ENCODE data around the gene KHNYN. TPM values are rescaled to one million over a fixed set of nuclear protein-coding genes. Genes with fewer than 3 reads are reported as not detected.
A peak's percentile ranks its signal among the peaks of the same experiment; 100 is the strongest.

The KHNYN gene
- total and polyA plus RNA-seq, 2 experiments from 2014 or later, result 35.7 to 90.7 TPM

GRCh38 chr14:24431569-24432258 is 2.0 kb downstream of the KHNYN start:
- TF ChIP-seq CTCF (IDR thresholded peaks at IDR 0.05; ENCODE audit: low read depth, low read length), result peak; percentile 100
- Histone ChIP-seq H3K9me3 (ENCODE audit: low read depth) (no peaks in the 10 kb centered on the region), H3K4me3 (no peak overlapping the region), H3K27me3 (no peaks in the 10 kb centered on the region), H3K27ac (no peak overlapping the region), H3K4me1 (ENCODE audit: low read depth) (peaks cover 9% of the 10 kb centered on the region), H3K36me3 (peaks cover 18% of the 10 kb centered on the region)
- peak; percentile 92 to 96 for DNase-seq (ENCODE audit: low read depth in 1 of 2, low spot score in 1 of 2)

DNA sequence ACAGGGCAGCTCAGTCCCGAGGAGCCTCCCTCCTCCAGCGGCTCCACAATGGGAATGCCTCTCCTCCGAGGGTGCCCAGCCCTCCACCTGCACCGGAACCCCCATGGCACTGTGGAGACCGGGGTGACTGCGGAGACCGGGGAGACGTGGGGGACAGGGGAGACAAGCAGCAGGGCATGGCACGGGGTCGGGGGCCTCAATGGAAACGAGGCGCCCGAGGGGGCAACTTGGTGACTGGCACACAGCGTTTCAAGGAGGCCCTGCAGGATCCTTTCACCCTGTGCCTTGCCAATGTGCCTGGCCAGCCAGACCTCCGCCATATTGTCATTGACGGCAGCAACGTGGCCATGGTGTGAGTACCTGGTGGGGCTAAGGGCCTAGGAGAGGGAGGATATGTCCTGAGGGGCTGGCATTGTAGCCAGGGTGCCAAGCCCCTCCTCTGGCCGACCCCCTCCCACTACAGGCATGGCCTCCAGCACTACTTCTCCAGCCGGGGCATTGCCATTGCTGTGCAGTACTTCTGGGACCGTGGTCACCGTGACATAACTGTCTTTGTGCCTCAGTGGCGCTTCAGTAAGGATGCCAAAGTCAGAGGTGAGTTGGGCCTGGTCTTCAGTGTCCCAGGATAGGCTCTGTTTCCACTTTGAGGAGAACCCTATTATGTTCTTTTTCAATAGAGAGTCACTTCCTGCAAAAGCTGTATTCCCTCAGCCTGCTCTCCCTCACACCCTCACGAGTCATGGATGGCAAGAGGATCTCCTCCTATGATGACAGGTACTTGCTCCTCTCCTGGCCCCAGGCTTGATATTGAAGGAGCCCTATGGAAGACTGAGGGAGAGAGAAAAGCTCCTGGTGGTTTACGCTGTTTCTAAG is 2.7 kb downstream of the KHNYN start:
- Histone ChIP-seq H3K4me3 (no peak overlapping the region), H3K27ac (no peak overlapping the region), H3K9me3 (ENCODE audit: low read depth) (no peaks in the 10 kb centered on the region), H3K4me1 (ENCODE audit: low read depth) (peaks cover 9% of the 10 kb centered on the region), H3K27me3 (no peaks in the 10 kb centered on the region), H3K36me3 (peaks cover 25% of the 10 kb centered on the region)
- DNase-seq (ENCODE audit: low read depth in 1 of 2, low spot score in 1 of 2), result no peak
- TF ChIP-seq CTCF (IDR thresholded peaks at IDR 0.05; ENCODE audit: low read depth, low read length), result no peak

DNA sequence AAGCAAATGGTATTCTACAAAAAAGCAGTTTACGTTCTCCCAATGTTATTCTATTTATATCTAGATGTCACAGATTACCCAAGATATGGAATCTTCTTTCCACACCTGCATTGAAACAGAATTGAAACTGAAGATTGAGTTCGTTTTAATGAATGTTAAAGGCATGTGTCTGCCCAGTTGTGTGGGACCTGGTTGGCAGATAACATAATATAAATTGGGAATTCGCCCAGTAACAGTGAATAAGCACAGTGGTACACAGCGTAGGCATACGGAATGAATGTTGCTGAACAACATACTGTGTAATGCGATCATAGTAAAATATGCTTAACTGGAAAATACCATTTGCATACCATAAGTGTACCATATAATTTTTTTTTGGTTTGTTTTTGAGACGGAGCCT is 4.3 kb downstream of the KHNYN start:
- H3K27me3 ChIP-seq, result no peaks in the 10 kb centered on the region
- no peak for DNase-seq (ENCODE audit: low read depth in 1 of 2, low spot score in 1 of 2)
- H3K4me3 ChIP-seq, result no peak overlapping the region
- no peak for TF ChIP-seq CTCF (IDR thresholded peaks at IDR 0.05; ENCODE audit: low read depth, low read length)
- no peak overlapping the region for H3K27ac ChIP-seq
- H3K36me3 ChIP-seq, result peaks cover 34% of the 10 kb centered on the region
- peaks cover 9% of the 10 kb centered on the region for H3K4me1 ChIP-seq (ENCODE audit: low read depth)
- H3K9me3 ChIP-seq (ENCODE audit: low read depth), result no peaks in the 10 kb centered on the region

GRCh38 chr14:24434676-24435075 is 4.9 kb downstream of the KHNYN start:
- no peak for DNase-seq (ENCODE audit: low read depth in 1 of 2, low spot score in 1 of 2)

More at GRCh38 chr14:24434676-24435075, 4.9 kb downstream of the KHNYN start:
- no peak overlapping the region for H3K27ac ChIP-seq
- H3K36me3 ChIP-seq, result peaks cover 34% of the 10 kb centered on the region
- peaks cover 6% of the 10 kb centered on the region for H3K4me1 ChIP-seq (ENCODE audit: low read depth)
- no peak for TF ChIP-seq CTCF (IDR thresholded peaks at IDR 0.05; ENCODE audit: low read depth, low read length)
- no peaks in the 10 kb centered on the region for H3K27me3 ChIP-seq
- no peaks in the 10 kb centered on the region for H3K9me3 ChIP-seq (ENCODE audit: low read depth)
- H3K4me3 ChIP-seq, result no peak overlapping the region
